K562 (cell line): ENCODE measurements around the gene MGA. TPM values are rescaled to one million over a fixed set of nuclear protein-coding genes. Genes with fewer than 3 reads are reported as not detected.

Experiments used
- CBX8 ChIP-seq: fragments of 200-600 bp; sonication (generic); IDR thresholded peaks from 2 replicates; pipeline ENCODE4 v1.6.1; 2012; ENCODE audit warnings: borderline replicate concordance, mixed run types, low read depth, mild to moderate bottlenecking, moderate library complexity, mixed read lengths, low read length, control low read depth, inconsistent platforms; ENCODE audit not compliant: poor library complexity, severe bottlenecking; ENCODE audit errors: extremely low read depth
- DEAF1 ChIP-seq: fragments of 450-650 bp; formaldehyde crosslinking; IDR thresholded peaks from 2 replicates; pipeline ENCODE4 v1.4.0; 2020; ENCODE audit warnings: mild to moderate bottlenecking, moderate library complexity
- FOXJ3 ChIP-seq: sonication (generic); formaldehyde crosslinking; IDR thresholded peaks from 2 replicates; pipeline ENCODE4 v1.4.0; 2020; ENCODE audit warnings: mild to moderate bottlenecking, missing genetic modification reagents
- HNRNPL ChIP-seq: fragments of 200-400 bp; formaldehyde crosslinking; IDR thresholded peaks from 2 replicates; pipeline ENCODE4 v1.6.1; 2017; ENCODE audit warnings: low read depth, mild to moderate bottlenecking, low read length
- LARP7 ChIP-seq: fragments of 450-650 bp; IDR thresholded peaks from 2 replicates; pipeline ENCODE4 v1.6.1; 2016
- NFIX ChIP-seq: fragments of 250-450 bp; sonication (Bioruptor Pico); IDR thresholded peaks from 2 replicates; pipeline ENCODE4 v1.4.0; 2020; ENCODE audit warnings: low read depth, mild to moderate bottlenecking, moderate library complexity
- NRF1 ChIP-seq, 2 experiments: fragments of 450-650 bp; IDR thresholded peaks in 1 of 2; conservative IDR thresholded peaks in 1 of 2; 2 replicates each; pipeline ENCODE4 v1.6.1; 2014; ENCODE audit warnings: mild to moderate bottlenecking in 2 of 2
- TOE1 ChIP-seq, 2 experiments: fragments of 450-650 bp in 1 of 2; sonication (generic) in 1 of 2; formaldehyde crosslinking in 1 of 2; IDR thresholded peaks; 2 replicates each; pipeline versions ENCODE4 v1.7.1 to v1.8.0; 2016 to 2022; ENCODE audit warnings: borderline replicate concordance in 2 of 2, mild to moderate bottlenecking in 2 of 2, antibody characterized with exemption in 1 of 2, inconsistent platforms in 1 of 2, low read depth in 1 of 2, missing genetic modification reagents in 1 of 2, moderate library complexity in 1 of 2
- polyA plus RNA-seq, 8 experiments: library from polyadenylated mRNA; depleted of rRNA in 4 of 8; stranded (reverse) in 5 of 8; unstranded in 3 of 8; fragments of >200 nt; fragmentation: Nextera tagmentation in 2 of 8; fragmentation: Illumina TruSeq in 1 of 8; extraction: Ambion mirVana in 2 of 8; extraction: Trizol in 1 of 8; gene quantifications; 2 replicates each; pipeline versions ENCODE4 v1.2.1 to v1.2.3, GENCODE V29; 2011 to 2014; ENCODE audit warnings: inconsistent platforms in 1 of 8, missing spikeins in 1 of 8
- total RNA-seq, 7 experiments: library from RNA; depleted of rRNA in 6 of 7; stranded (reverse); fragments of >200 nt in 6 of 7; fragmentation: Illumina TruSeq in 2 of 7; extraction: Trizol in 2 of 7; gene quantifications; 2 replicates each; pipeline versions ENCODE4 v1.2.1 to v1.2.3, GENCODE V29; 2011 to 2021; ENCODE audit warnings: low replicate concordance in 1 of 7
- TF ChIP-seq, protein P1 (sequence below), 2 experiments: fragments of 450-650 bp; IDR thresholded peaks; 2 replicates each; pipeline ENCODE4 v1.6.1; 2016; ENCODE audit warnings: mild to moderate bottlenecking in 2 of 2, borderline replicate concordance in 1 of 2, low read depth in 1 of 2, moderate library complexity in 1 of 2
- TF ChIP-seq, protein P2 (sequence below): fragments of 450-650 bp; IDR thresholded peaks from 2 replicates; pipeline ENCODE4 v1.6.1; 2014; ENCODE audit warnings: low read depth, mild to moderate bottlenecking, moderate library complexity, borderline replicate concordance
- TF ChIP-seq, protein P3 (sequence below), 2 experiments: fragments of 150-350 bp in 1 of 2; IDR thresholded peaks; 2 replicates each; pipeline ENCODE4 v1.6.1; 2012 to 2016; ENCODE audit warnings: low read depth in 2 of 2, low read length in 2 of 2, mild to moderate bottlenecking in 1 of 2, moderate library complexity in 1 of 2

MGA gene
- total and polyA plus RNA-seq, 9 of the 15 experiments (the other 6 are each of a cell fraction or from before 2014, with no cell fraction given), result 4.7 to 56.1 (median 21.1) TPM

GRCh38 chr15:41691471-41691870 lies 31.3 kb downstream of the MGA start (continued):
- TF ChIP-seq, protein P1, sequence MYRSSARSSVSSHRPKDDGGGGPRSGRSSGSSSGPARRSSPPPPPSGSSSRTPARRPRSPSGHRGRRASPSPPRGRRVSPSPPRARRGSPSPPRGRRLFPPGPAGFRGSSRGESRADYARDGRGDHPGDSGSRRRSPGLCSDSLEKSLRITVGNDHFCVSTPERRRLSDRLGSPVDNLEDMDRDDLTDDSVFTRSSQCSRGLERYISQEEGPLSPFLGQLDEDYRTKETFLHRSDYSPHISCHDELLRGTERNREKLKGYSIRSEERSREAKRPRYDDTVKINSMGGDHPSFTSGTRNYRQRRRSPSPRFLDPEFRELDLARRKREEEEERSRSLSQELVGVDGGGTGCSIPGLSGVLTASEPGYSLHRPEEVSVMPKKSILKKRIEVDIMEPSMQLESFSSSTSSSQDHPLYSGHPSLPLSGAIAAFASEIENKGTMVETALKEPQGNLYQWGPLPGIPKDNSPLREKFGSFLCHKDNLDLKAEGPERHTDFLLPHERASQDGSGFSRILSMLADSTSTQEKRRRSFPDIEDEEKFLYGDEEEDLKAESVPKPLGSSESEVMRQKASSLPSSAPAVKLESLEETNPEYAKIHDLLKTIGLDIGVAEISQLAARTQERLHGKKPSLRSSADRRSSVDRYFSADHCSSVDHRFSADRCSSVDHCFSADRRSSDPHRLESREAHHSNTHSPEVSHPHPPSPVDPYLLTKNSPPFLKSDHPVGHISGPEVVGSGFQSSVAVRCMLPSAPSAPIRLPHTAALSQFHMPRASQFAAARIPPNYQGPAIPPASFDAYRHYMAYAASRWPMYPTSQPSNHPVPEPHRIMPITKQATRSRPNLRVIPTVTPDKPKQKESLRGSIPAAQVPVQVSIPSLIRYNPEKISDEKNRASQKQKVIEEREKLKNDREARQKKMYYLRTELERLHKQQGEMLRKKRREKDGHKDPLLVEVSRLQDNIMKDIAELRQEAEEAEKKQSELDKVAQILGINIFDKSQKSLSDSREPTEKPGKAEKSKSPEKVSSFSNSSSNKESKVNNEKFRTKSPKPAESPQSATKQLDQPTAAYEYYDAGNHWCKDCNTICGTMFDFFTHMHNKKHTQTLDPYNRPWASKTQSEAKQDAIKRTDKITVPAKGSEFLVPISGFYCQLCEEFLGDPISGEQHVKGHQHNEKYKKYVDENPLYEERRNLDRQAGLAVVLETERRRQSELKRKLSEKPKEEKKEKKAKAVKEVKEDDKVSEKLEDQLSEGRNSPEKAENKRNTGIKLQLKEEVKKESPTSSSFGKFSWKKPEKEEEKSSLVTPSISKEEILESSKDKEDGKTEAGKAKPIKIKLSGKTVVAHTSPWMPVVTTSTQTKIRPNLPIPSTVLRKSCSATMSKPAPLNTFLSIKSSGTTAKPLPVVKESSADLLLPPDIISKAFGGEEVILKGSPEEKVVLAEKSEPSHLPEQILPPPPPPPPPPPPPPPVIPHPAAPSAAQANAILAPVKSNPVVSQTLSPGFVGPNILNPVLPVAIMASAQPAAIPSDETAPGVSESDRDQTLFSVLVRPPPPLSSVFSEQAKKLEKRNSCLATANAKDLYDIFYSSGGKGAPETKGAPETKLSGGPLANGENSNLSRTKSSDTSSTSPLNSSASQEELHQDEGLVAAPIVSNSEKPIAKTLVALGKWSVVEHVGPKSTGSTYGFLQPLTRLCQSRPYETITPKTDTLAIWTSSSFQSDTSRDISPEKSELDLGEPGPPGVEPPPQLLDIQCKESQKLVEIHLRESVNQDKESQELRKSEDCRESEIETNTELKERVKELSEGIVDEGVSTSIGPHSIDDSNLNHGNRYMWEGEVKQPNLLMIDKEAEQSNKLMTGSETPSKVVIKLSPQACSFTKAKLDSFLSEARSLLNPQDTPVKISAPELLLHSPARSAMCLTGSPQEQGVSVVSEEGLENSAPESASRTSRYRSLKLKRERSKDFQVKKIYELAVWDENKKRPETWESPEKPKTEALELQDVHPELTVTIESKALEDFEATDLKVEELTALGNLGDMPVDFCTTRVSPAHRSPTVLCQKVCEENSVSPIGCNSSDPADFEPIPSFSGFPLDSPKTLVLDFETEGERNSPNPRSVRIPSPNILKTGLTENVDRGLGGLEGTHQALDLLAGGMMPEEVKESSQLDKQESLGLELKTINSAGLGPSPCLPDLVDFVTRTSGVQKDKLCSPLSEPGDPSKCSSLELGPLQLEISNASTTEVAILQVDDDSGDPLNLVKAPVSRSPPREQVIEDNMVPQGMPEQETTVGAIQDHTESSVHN (IDR thresholded peaks at IDR 0.05; ENCODE audit: borderline replicate concordance in 1 of 2, low read depth in 1 of 2), result no peak
- TF ChIP-seq CBX8, result no peak
- TF ChIP-seq NRF1 (conservative IDR thresholded peaks at IDR 0.05 in 1 of 2, IDR thresholded peaks at IDR 0.05 in 1 of 2), result no peak
- TF ChIP-seq HNRNPL, result no peak
- no peak for TF ChIP-seq DEAF1 (CRISPR knock-in tag)
- no peak for TF ChIP-seq TOE1 (IDR thresholded peaks at IDR 0.05; ENCODE audit: borderline replicate concordance)
- TF ChIP-seq TOE1 (CRISPR knock-in tag; IDR thresholded peaks at IDR 0.05; ENCODE audit: borderline replicate concordance, low read depth), result no peak
- TF ChIP-seq, protein P2, sequence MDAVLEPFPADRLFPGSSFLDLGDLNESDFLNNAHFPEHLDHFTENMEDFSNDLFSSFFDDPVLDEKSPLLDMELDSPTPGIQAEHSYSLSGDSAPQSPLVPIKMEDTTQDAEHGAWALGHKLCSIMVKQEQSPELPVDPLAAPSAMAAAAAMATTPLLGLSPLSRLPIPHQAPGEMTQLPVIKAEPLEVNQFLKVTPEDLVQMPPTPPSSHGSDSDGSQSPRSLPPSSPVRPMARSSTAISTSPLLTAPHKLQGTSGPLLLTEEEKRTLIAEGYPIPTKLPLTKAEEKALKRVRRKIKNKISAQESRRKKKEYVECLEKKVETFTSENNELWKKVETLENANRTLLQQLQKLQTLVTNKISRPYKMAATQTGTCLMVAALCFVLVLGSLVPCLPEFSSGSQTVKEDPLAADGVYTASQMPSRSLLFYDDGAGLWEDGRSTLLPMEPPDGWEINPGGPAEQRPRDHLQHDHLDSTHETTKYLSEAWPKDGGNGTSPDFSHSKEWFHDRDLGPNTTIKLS, result peak; percentile 67
- TF ChIP-seq, protein P3, sequence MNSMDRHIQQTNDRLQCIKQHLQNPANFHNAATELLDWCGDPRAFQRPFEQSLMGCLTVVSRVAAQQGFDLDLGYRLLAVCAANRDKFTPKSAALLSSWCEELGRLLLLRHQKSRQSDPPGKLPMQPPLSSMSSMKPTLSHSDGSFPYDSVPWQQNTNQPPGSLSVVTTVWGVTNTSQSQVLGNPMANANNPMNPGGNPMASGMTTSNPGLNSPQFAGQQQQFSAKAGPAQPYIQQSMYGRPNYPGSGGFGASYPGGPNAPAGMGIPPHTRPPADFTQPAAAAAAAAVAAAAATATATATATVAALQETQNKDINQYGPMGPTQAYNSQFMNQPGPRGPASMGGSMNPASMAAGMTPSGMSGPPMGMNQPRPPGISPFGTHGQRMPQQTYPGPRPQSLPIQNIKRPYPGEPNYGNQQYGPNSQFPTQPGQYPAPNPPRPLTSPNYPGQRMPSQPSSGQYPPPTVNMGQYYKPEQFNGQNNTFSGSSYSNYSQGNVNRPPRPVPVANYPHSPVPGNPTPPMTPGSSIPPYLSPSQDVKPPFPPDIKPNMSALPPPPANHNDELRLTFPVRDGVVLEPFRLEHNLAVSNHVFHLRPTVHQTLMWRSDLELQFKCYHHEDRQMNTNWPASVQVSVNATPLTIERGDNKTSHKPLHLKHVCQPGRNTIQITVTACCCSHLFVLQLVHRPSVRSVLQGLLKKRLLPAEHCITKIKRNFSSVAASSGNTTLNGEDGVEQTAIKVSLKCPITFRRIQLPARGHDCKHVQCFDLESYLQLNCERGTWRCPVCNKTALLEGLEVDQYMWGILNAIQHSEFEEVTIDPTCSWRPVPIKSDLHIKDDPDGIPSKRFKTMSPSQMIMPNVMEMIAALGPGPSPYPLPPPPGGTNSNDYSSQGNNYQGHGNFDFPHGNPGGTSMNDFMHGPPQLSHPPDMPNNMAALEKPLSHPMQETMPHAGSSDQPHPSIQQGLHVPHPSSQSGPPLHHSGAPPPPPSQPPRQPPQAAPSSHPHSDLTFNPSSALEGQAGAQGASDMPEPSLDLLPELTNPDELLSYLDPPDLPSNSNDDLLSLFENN (IDR thresholded peaks at IDR 0.05; ENCODE audit: low read depth in 2 of 2, low read length in 2 of 2), result no peak
- TF ChIP-seq NFIX (CRISPR knock-in tag), result no peak
- TF ChIP-seq LARP7, result no peak
- no peak for TF ChIP-seq FOXJ3 (CRISPR knock-in tag)
